Measurements from ENCODE around the gene CCDC54.

The CCDC54 gene

DNA sequence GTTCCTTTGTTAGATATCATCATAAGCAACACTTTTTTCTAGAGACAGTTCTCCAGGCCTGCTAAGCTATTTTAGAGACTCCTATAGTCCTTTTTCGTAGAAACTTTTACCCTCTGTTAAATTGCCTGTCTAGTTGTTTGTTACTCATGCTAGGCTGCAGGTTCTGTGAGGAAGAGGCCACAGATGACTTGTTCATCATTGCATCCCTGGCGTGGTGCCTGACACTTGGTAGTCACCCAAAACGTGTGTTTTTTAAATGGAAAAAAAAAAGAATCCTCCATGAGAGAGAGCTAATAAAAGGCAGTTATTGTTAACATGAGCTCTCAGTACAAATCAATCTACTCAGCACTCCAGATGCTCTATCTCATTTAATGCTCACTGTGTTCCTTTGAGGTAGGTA lies 35.1 kb downstream of the CCDC54 start:
- DNase-seq (ENCODE audit: low read depth in 2 of 2) = peak; percentile 18 to 67
- H3K4me3 ChIP-seq (replicated peaks in 1 of 2; ENCODE audit: low read depth in 2 of 2, low read length in 2 of 2) = no peak overlapping the region
- TF ChIP-seq, protein P1, sequence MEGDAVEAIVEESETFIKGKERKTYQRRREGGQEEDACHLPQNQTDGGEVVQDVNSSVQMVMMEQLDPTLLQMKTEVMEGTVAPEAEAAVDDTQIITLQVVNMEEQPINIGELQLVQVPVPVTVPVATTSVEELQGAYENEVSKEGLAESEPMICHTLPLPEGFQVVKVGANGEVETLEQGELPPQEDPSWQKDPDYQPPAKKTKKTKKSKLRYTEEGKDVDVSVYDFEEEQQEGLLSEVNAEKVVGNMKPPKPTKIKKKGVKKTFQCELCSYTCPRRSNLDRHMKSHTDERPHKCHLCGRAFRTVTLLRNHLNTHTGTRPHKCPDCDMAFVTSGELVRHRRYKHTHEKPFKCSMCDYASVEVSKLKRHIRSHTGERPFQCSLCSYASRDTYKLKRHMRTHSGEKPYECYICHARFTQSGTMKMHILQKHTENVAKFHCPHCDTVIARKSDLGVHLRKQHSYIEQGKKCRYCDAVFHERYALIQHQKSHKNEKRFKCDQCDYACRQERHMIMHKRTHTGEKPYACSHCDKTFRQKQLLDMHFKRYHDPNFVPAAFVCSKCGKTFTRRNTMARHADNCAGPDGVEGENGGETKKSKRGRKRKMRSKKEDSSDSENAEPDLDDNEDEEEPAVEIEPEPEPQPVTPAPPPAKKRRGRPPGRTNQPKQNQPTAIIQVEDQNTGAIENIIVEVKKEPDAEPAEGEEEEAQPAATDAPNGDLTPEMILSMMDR (IDR thresholded peaks at IDR 0.05; ENCODE audit: low read depth, low read length) = no peak

DNA sequence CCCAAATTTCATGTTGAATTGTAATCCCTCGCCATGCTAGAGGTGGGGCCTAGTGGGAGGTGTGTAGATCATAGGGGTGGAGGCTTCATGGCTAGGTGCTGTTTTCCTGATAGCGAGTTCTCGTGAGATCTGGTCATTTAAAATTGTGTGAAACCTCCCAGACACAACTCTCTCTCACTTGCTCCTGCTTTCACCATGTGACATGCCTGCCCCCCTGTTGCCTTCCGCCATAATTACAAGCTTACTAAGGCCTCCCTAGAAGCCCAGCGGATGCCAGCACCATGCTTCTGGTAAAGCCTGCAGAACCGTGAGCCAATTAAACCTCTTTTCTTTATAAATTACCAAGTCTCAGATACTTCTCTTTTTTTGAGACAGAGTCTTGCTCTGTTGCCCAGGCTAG lies 36.0 kb downstream of the CCDC54 start:
- H3K4me3 ChIP-seq (replicated peaks in 1 of 2; ENCODE audit: low read depth in 2 of 2, low read length in 2 of 2) = no peak overlapping the region
- TF ChIP-seq, protein P1 (IDR thresholded peaks at IDR 0.05; ENCODE audit: low read depth, low read length) = no peak
- DNase-seq (ENCODE audit: low read depth in 2 of 2) = no peak

DNA sequence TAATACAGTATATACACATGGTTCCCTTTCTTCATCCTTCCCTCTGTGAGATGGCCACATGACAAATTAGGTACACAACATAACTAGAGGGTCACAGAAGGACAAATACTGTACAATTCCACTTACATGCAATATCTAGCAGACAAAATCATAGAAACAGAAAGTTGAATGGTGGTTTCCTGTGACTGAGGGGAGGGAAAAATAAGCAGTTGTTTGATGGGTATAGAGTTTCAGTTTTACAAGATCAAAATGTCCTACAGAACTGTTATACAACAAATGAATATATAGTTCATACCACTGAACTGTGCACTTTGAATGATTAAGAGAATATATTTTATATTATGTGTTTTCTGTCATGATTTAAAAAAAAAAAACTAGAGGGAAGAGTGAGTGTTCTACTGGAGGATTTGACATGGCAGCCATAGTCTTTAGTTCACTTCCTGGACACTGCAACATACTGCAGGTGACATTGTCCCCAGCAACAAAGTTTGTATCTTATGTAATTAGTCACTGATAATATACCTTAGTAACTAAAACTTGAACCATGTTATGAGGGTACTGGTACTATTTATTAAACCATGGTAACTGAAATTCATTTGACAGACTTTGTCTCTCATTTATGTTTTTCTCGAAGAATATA lies 37.2 kb downstream of the CCDC54 start:
- no peak overlapping the region for H3K4me3 ChIP-seq (replicated peaks in 1 of 2; ENCODE audit: low read depth in 2 of 2, low read length in 2 of 2)
- DNase-seq (ENCODE audit: low read depth in 2 of 2) = no peak
- TF ChIP-seq, protein P1 (IDR thresholded peaks at IDR 0.05; ENCODE audit: low read depth, low read length) = no peak

DNA sequence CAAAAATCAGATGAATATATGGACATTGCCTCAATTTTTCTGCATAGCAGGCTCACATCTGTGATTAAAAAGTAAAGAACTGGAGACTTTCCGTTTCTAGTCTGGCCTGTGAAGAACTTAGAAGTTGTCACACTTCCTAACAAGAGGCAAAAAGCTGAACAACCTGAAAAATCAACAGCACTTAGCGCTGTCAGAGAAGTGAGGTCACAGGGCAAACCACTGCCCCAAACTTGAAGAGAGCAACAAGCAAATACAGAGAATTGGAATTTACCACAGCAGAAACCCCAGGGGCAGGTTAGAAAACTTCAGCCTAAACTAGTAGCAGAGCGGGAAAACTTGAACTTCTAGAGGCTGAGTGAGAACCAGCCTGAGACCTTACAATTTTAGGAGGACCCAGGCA lies 38.9 kb downstream of the CCDC54 start:
- DNase-seq (ENCODE audit: low read depth in 2 of 2) = peak in 1 of 2 donors; percentile 20
- TF ChIP-seq, protein P1 (IDR thresholded peaks at IDR 0.05; ENCODE audit: low read depth, low read length) = no peak
- H3K4me3 ChIP-seq (replicated peaks in 1 of 2; ENCODE audit: low read depth in 2 of 2, low read length in 2 of 2) = no peak overlapping the region

DNA sequence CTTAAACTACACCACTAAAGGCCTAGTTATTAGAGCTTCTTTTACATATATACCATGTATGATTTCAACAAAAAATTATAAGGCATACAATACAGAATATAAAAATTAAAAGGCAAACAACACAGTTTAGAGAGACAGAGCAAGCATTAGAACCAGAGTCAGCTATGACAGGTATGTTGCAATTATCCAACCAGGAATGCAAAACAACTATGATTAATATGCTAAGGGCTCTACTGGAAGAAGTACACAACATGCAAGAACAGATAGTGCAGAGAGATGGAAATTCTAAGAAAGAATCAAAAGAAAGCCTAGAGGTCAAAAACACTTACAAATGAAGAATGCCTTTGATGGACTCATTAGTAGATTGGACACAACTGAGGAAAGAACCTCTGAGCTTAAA lies 39.6 kb downstream of the CCDC54 start:
- TF ChIP-seq, protein P1 (IDR thresholded peaks at IDR 0.05; ENCODE audit: low read depth, low read length) = no peak
- no peak overlapping the region for H3K4me3 ChIP-seq (replicated peaks in 1 of 2; ENCODE audit: low read depth in 2 of 2, low read length in 2 of 2)
- peak; percentile 30 to 66 for DNase-seq (ENCODE audit: low read depth in 2 of 2)

DNA sequence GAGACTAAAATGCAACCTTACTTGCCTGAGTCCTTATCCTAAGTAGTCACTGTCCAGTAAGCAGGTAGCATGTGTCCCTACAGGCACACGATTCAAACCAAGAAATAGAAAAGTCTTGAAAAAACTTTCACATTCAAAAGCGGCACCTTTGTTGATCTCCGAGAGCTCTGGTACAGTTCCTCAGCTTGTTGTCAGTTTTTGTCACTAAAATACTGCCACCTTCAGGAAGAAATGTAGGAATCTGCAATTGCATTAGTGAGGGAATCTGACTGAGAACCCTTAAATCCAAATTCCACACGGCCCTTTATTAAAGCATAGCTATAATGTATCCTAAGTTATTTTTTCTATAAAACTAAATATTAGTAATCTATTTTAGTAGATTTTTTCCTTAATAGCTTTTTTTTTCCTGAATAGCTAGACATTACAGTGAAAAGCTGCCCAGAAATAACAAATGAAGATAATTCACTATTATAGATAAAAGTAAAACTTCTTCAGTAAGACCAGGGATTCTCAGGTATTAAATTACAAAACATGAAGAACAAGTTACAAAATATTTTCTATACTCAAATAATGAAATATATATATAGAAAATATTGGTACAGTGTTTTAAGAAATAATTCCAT lies 44.0 kb downstream of the CCDC54 start:
- DNase-seq (ENCODE audit: low read depth in 2 of 2) = peak; percentile 81 to 85
- peak overlapping the region in 1 of 2 donors; percentile 40 for H3K4me3 ChIP-seq (replicated peaks in 1 of 2; ENCODE audit: low read depth in 2 of 2, low read length in 2 of 2)
- TF ChIP-seq, protein P1 (IDR thresholded peaks at IDR 0.05; ENCODE audit: low read depth, low read length) = peak; percentile 59

Data from cardiac fibroblast (primary cell).